IMR-90 (cell line): ENCODE results near the gene PROX2. TPM values are rescaled to one million over a fixed set of nuclear protein-coding genes. Genes with fewer than 3 reads are reported as not detected.

Experiments used
- ATAC-seq: fragments of 200-7000 bp; cut with Tn5 transposase; 2 replicates; pipeline ENCODE4 v1.9.1; 2020; ENCODE audit warnings: low read depth, mild to moderate bottlenecking, moderate library complexity
- BruUV-seq: library from RNA; stranded (reverse); fragments of 400-500 nt; replicated peaks from 2 replicates; lab custom pipeline; 2021; lab: Mats Ljungman, UMichigan
- CTCF ChIA-PET: fragments of 300-600 bp; formaldehyde crosslinking; extraction: SDS; loops from one replicate; lab custom pipeline; 2021; ENCODE audit warnings: antibody characterized with exemption; lab: Yijun Ruan, JAX
- POLR2A ChIA-PET: fragments of 300-600 bp; sonication (Branson Sonifier 250); formaldehyde crosslinking; loops from one replicate; lab custom pipeline; 2022; ENCODE audit warnings: antibody characterized with exemption; ENCODE audit not compliant: unreplicated experiment; lab: Charles Lee
- DNase-seq: peaks from one replicate; pipeline ENCODE4 v3.0.0; 2013
- H2AFZ ChIP-seq: replicated peaks from 2 replicates; pipeline ENCODE3; 2013; ENCODE audit warnings: low read length, mild to moderate bottlenecking; ENCODE audit not compliant: poor library complexity
- H2AK5ac ChIP-seq: 2 replicates; pipeline ENCODE4 v1.6.1; 2013; ENCODE audit warnings: low read depth, low read length, inconsistent platforms
- H2AK9ac ChIP-seq: replicated peaks from 2 replicates; pipeline ENCODE3; 2013; ENCODE audit warnings: mild to moderate bottlenecking, low read depth, low read length, moderate library complexity; ENCODE audit not compliant: poor library complexity
- H2BK120ac ChIP-seq: 2 replicates; pipeline ENCODE4 v1.6.1; 2013; ENCODE audit warnings: low read depth, low read length, inconsistent platforms
- H2BK15ac ChIP-seq: 3 replicates; pipeline ENCODE4 v1.6.1; 2013; ENCODE audit warnings: low read depth, low read length, inconsistent platforms
- H2BK20ac ChIP-seq: 2 replicates; pipeline ENCODE4 v1.6.1; 2013; ENCODE audit warnings: low read depth, mild to moderate bottlenecking, inconsistent platforms, low read length, moderate library complexity
- H2BK5ac ChIP-seq: 2 replicates; pipeline ENCODE4 v1.6.1; 2013; ENCODE audit warnings: mild to moderate bottlenecking, low read depth, low read length, inconsistent platforms; ENCODE audit not compliant: poor library complexity, severe bottlenecking
- H3K14ac ChIP-seq: replicated peaks from 2 replicates; pipeline ENCODE4 v1.6.1; 2013; ENCODE audit warnings: low read depth, low read length, inconsistent platforms
- H3K18ac ChIP-seq: 2 replicates; pipeline ENCODE4 v1.6.1; 2013; ENCODE audit warnings: low read depth, low read length, control low read depth
- H3K23ac ChIP-seq: 2 replicates; pipeline ENCODE4 v1.6.1; 2013; ENCODE audit warnings: low read depth, low read length, inconsistent platforms
- H3K27ac ChIP-seq: 2 replicates; pipeline ENCODE4 v1.5.1; 2013; ENCODE audit warnings: mild to moderate bottlenecking, control low read depth, low read length; ENCODE audit not compliant: insufficient read depth
- H3K27me3 ChIP-seq: 2 replicates; pipeline ENCODE4 v1.6.1; 2013; ENCODE audit warnings: low read length; ENCODE audit not compliant: control insufficient read depth, insufficient read depth
- H3K36me3 ChIP-seq: 2 replicates; pipeline ENCODE4 v1.6.1; 2013; ENCODE audit warnings: low read length, mixed read lengths; ENCODE audit not compliant: control insufficient read depth, insufficient read depth
- H3K4ac ChIP-seq: 2 replicates; pipeline ENCODE4 v1.6.1; 2013; ENCODE audit warnings: low read depth, low read length, inconsistent platforms
- H3K4me1 ChIP-seq: 2 replicates; pipeline ENCODE4 v1.6.1; 2013; ENCODE audit warnings: low read length, mixed read lengths; ENCODE audit not compliant: control insufficient read depth, insufficient read depth
- H3K4me2 ChIP-seq: 2 replicates; pipeline ENCODE4 v1.6.1; 2013; ENCODE audit warnings: low read depth, mild to moderate bottlenecking, control low read depth, low read length, moderate library complexity
- H3K4me3 ChIP-seq: 2 replicates; pipeline ENCODE4 v1.5.1; 2013; ENCODE audit warnings: low read depth, mild to moderate bottlenecking, control low read depth, low read length, moderate library complexity; ENCODE audit not compliant: insufficient read depth
- H3K56ac ChIP-seq: 2 replicates; pipeline ENCODE4 v1.6.1; 2013; ENCODE audit warnings: low read length, inconsistent platforms; ENCODE audit not compliant: insufficient read depth; ENCODE audit errors: extremely low read depth
- H3K79me1 ChIP-seq, 2 experiments: 2 replicates each; pipeline ENCODE4 v1.6.1; 2013; ENCODE audit warnings: low read length in 2 of 2, inconsistent platforms in 1 of 2, low read depth in 1 of 2
- H3K9ac ChIP-seq: 2 replicates; pipeline ENCODE4 v1.6.1; 2013; ENCODE audit warnings: low read depth, low read length, control low read depth
- H3K9me1 ChIP-seq: 2 replicates; pipeline ENCODE4 v1.6.1; 2013; ENCODE audit warnings: low read length, inconsistent platforms; ENCODE audit not compliant: insufficient read depth
- H3K9me3 ChIP-seq: 2 replicates; pipeline ENCODE4 v1.6.1; 2013; ENCODE audit warnings: low read length; ENCODE audit not compliant: control insufficient read depth, insufficient read depth
- H4K20me1 ChIP-seq: 2 replicates; pipeline ENCODE4 v1.6.1; 2013; ENCODE audit warnings: low read length, inconsistent platforms; ENCODE audit not compliant: insufficient read depth
- H4K5ac ChIP-seq: 2 replicates; pipeline ENCODE4 v1.6.1; 2013; ENCODE audit warnings: mild to moderate bottlenecking, low read depth, low read length, control low read depth
- H4K8ac ChIP-seq, 2 experiments: 2 replicates each; pipeline ENCODE4 v1.6.1; 2013; ENCODE audit warnings: low read depth in 2 of 2, low read length in 2 of 2, control low read depth in 1 of 2, inconsistent platforms in 1 of 2
- H4K91ac ChIP-seq: 2 replicates; pipeline ENCODE4 v1.6.1; 2013; ENCODE audit warnings: low read depth, low read length, inconsistent platforms; ENCODE audit not compliant: insufficient read depth
- BHLHE40 ChIP-seq: fragments of 150-350 bp; IDR thresholded peaks from 2 replicates; pipeline ENCODE4 v1.6.1; 2016; ENCODE audit warnings: mild to moderate bottlenecking, low read depth, low read length
- CHD1 ChIP-seq: IDR thresholded peaks from 2 replicates; pipeline ENCODE4 v1.6.1; 2012; ENCODE audit warnings: low read depth, low read length, improper control_type of control experiment
- CTCF ChIP-seq: conservative IDR thresholded peaks from 2 replicates; pipeline ENCODE4 v1.5.1; 2012; ENCODE audit warnings: mild to moderate bottlenecking, low read depth, low read length, improper control_type of control experiment
- ELK1 ChIP-seq: fragments of 150-350 bp; IDR thresholded peaks from 2 replicates; pipeline ENCODE4 v1.6.1; 2016; ENCODE audit warnings: low read depth, mild to moderate bottlenecking, low read length, moderate library complexity, borderline replicate concordance
- FOS ChIP-seq: fragments of 150-350 bp; IDR thresholded peaks from 2 replicates; pipeline ENCODE4 v1.6.1; 2016; ENCODE audit warnings: low read depth, low read length
- MAZ ChIP-seq: IDR thresholded peaks from 2 replicates; pipeline ENCODE4 v1.6.1; 2012; ENCODE audit warnings: low read depth, mild to moderate bottlenecking, low read length, improper control_type of control experiment, moderate library complexity, borderline replicate concordance
- MXI1 ChIP-seq: IDR thresholded peaks from 2 replicates; pipeline ENCODE4 v1.6.1; 2012; ENCODE audit warnings: low read depth, mild to moderate bottlenecking, low read length, moderate library complexity, borderline replicate concordance
- NFE2L2 ChIP-seq: fragments of 150-350 bp; IDR thresholded peaks from 2 replicates; pipeline ENCODE4 v1.6.1; 2016; ENCODE audit warnings: low read depth, mild to moderate bottlenecking, low read length
- RAD21 ChIP-seq: IDR thresholded peaks from 2 replicates; pipeline ENCODE4 v1.6.1; 2012; ENCODE audit warnings: low read length, improper control_type of control experiment
- RFX5 ChIP-seq: IDR thresholded peaks from 2 replicates; pipeline ENCODE4 v1.8.0; 2012; ENCODE audit warnings: low read depth, mild to moderate bottlenecking, low read length, moderate library complexity
- SMC3 ChIP-seq: fragments of 150-350 bp; IDR thresholded peaks from 2 replicates; pipeline ENCODE4 v1.6.1; 2016; ENCODE audit warnings: low read depth, mild to moderate bottlenecking, antibody characterized with exemption, low read length, moderate library complexity
- USF2 ChIP-seq: fragments of 150-350 bp; IDR thresholded peaks from 2 replicates; pipeline ENCODE4 v1.6.1; 2017; ENCODE audit warnings: mild to moderate bottlenecking, antibody characterized with exemption, low read length, low read depth
- WGBS, 2 experiments: methylation state at CpG; one replicate each; pipeline versions ENCODE4 v1.1.5 to v1.1.7; 2013; ENCODE audit warnings: missing lambda C conversion rate in 2 of 2; ENCODE audit not compliant: insufficient read length in 1 of 2; ENCODE audit errors: extremely low coverage in 2 of 2; 5-methylcytosine and 5-hydroxymethylcytosine counted together
- dilution Hi-C: fragments of 300-500 bp; cut with HindIII; formaldehyde crosslinking; loops from one replicate; pipeline ENCODE4 v1.14.3; 2018; ENCODE audit warnings: low sequenced_read_pairs; ENCODE audit not compliant: unreplicated experiment
- in situ Hi-C: fragments of 300-500 bp; cut with MboI; formaldehyde crosslinking; loops from 3 replicates; pipeline ENCODE4 v1.14.3; 2019; ENCODE audit warnings: low sequenced_read_pairs, inconsistent platforms, mixed read lengths
- intact Hi-C: fragments of 100-400 bp; cut with micrococcal nuclease; formaldehyde crosslinking; loops from 2 replicates; pipeline ENCODE4 v1.10.0; 2022
- polyA plus RNA-seq, 3 experiments: library from polyadenylated mRNA; depleted of rRNA; stranded (reverse); fragments of >200 nt; gene quantifications; 2 replicates each; pipeline ENCODE4 v1.2.3, GENCODE V29; 2012; ENCODE audit warnings: low replicate concordance in 1 of 3
- total RNA-seq: library from RNA; depleted of rRNA; stranded (reverse); fragments of >200 nt; gene quantifications from 2 replicates; pipeline ENCODE4 v1.2.3, GENCODE V29; 2012

The PROX2 gene
- total and polyA plus RNA-seq, 2 of the 4 experiments (the other 2 are of a cell fraction) = not detected

- intact Hi-C loops (no loop called here), dilution Hi-C loops (no loop called here), in situ Hi-C loops (no loop called here)
- no peak overlapping the region for H3K14ac ChIP-seq
- TF ChIP-seq BHLHE40 (no peak), ELK1 (no peak), CHD1 (no peak), RFX5 (no peak), NFE2L2 (no peak), MAZ (no peak), MXI1 (no peak), SMC3 (no peak), FOS (no peak), CTCF (no peak), USF2 (no peak), RAD21 (no peak)
- H3K9me1 ChIP-seq = peaks cover 3% of the 10 kb centered on the region; the same call in 1 of the 2 replicates
- no peaks in the 10 kb centered on the region for H3K27me3 ChIP-seq
- peaks cover 8% of the 10 kb centered on the region for H4K20me1 ChIP-seq
- no peak overlapping the region for H4K5ac ChIP-seq
- H2BK15ac ChIP-seq = no peak overlapping the region
- no peak overlapping the region for H4K8ac ChIP-seq
- DNase-seq (no peak), ATAC-seq (no peak)
- ChIA-PET POLR2A (interaction anchor here (0.6 kb wide), 1 partner anchor 214 kb away, joined by 6 read pairs; no protein-coding TSS in a partner anchor), CTCF (interaction anchor here (1.1 to 2.0 kb wide), 2 partner anchors 46 to 181 kb away, joined by 3 to 6 read pairs; no protein-coding TSS in a partner anchor)
- H3K4ac ChIP-seq = no peak overlapping the region
- H2BK5ac ChIP-seq = no peak overlapping the region
- H3K4me1 ChIP-seq = no peaks in the 10 kb centered on the region; the same call in 1 of the 2 replicates
- H3K27ac ChIP-seq = no peak overlapping the region
- no peak overlapping the region for H2BK120ac ChIP-seq
- H3K4me3 ChIP-seq = no peak overlapping the region
- H3K18ac ChIP-seq = no peak overlapping the region
- peaks cover 11% of the 10 kb centered on the region for H3K36me3 ChIP-seq
- H3K4me2 ChIP-seq = no peak overlapping the region
- no peak overlapping the region for H2BK20ac ChIP-seq
- no peak overlapping the region for H2AK9ac ChIP-seq
- no peak overlapping the region for H3K9ac ChIP-seq
- no peak overlapping the region for H3K56ac ChIP-seq
- H3K23ac ChIP-seq = peak overlapping the region; percentile 52; the same call in 1 of the 2 replicates
- WGBS, 2 experiments = no CpG with 5 or more reads among the region's 6 CpGs
- no TSS peak for BruUV-seq
- H3K9me3 ChIP-seq = no peaks in the 10 kb centered on the region
- H3K79me1 ChIP-seq = no peaks in the 10 kb centered on the region
- H2AK5ac ChIP-seq = no peak overlapping the region
- H2AFZ ChIP-seq = no peak overlapping the region
- no peak overlapping the region for H4K91ac ChIP-seq
These were observed 31.8 kb upstream of the PROX2 start for GRCh38 chr14:74907744-74908143.
